ENCODE results near the gene HDAC4.
A peak's percentile ranks its signal among the peaks of the same experiment; 100 is the strongest.

HDAC4 gene

DNA sequence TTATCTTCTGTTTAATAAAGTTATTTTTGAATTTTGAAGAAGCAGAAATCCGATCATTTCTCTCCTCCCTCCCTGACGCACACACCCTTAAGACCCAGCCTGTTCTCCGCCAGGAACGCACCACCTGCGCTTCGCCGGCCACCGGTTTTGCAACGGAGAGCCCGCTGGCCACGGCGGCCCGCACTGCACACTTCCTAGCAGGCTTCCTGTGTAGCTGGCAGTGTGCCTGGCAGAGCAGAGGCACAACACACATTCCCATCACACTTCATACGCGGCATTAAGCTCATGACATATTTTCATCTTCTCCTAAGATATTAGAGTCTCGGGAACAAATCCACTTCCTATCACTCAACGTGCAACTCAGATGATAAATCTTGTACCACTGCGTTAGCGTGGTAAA lies 148.0 kb downstream of the HDAC4 start:
- no peaks in the 10 kb centered on the region for H3K27me3 ChIP-seq (replicated peaks)
- no peak overlapping the region for H3K27ac ChIP-seq
- no peak for DNase-seq
- H3K36me3 ChIP-seq (replicated peaks): no peaks in the 10 kb centered on the region
- H3K4me3 ChIP-seq (ENCODE audit: low read depth, low read length): no peak overlapping the region
- in situ Hi-C loops (cut with HindIII; ENCODE audit: low pct_ligation_motif_present, low sequenced_read_pairs): no loop called here
- TF ChIP-seq, protein P1, sequence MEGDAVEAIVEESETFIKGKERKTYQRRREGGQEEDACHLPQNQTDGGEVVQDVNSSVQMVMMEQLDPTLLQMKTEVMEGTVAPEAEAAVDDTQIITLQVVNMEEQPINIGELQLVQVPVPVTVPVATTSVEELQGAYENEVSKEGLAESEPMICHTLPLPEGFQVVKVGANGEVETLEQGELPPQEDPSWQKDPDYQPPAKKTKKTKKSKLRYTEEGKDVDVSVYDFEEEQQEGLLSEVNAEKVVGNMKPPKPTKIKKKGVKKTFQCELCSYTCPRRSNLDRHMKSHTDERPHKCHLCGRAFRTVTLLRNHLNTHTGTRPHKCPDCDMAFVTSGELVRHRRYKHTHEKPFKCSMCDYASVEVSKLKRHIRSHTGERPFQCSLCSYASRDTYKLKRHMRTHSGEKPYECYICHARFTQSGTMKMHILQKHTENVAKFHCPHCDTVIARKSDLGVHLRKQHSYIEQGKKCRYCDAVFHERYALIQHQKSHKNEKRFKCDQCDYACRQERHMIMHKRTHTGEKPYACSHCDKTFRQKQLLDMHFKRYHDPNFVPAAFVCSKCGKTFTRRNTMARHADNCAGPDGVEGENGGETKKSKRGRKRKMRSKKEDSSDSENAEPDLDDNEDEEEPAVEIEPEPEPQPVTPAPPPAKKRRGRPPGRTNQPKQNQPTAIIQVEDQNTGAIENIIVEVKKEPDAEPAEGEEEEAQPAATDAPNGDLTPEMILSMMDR (IDR thresholded peaks at IDR 0.05; ENCODE audit: low read depth, low read length, missing control alignments): no peak

DNA sequence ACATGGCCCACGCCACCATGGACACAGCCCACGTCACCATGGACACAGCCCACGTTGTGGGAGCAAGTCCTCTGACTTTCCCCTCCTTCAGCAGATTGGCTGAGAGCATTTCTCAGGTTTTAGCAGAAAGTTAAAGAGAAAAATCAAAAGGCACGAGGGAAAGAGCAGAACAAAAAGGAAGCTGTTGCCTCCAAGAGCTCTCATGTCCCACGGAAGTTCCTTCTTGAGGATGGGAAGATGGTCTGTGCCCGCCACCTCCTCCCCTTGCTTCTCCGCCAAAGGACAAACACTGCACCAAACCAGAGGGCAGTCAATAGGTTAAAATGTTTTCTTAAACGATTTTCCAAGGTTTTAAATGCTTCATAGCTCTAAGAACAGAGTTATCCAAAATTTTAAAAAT lies 148.4 kb downstream of the HDAC4 start:
- Histone ChIP-seq H3K4me3 (ENCODE audit: low read depth, low read length) (no peak overlapping the region), H3K36me3 (replicated peaks) (no peaks in the 10 kb centered on the region), H3K27me3 (replicated peaks) (no peaks in the 10 kb centered on the region), H3K27ac (no peak overlapping the region)
- TF ChIP-seq, protein P1 (IDR thresholded peaks at IDR 0.05; ENCODE audit: low read depth, low read length, missing control alignments): no peak
- DNase-seq: no peak
- in situ Hi-C loops (cut with HindIII; ENCODE audit: low pct_ligation_motif_present, low sequenced_read_pairs): no loop called here

DNA sequence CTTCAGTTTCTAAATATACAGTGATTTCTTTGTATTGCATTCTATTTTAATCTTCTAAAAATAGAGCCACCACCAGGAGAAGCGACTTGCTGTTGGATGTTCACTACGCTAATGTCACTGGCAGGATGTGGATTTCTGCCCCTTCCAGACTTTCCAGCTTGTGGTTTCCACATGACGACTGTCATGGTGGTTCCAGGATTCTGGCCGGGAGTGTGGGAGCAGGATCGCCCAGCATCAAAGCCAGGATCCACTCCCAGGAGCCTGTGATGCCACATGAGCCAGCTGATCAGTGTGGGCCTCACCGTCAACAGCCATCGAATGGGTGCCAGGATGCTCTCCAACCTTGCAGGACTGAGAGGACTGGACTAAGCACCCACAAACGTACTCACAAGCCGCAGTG lies 148.8 kb downstream of the HDAC4 start:
- Histone ChIP-seq H3K27me3 (replicated peaks) (no peaks in the 10 kb centered on the region), H3K27ac (no peak overlapping the region), H3K4me3 (ENCODE audit: low read depth, low read length) (no peak overlapping the region), H3K36me3 (replicated peaks) (no peaks in the 10 kb centered on the region)
- no peak for DNase-seq
- TF ChIP-seq, protein P1 (IDR thresholded peaks at IDR 0.05; ENCODE audit: low read depth, low read length, missing control alignments): no peak
- in situ Hi-C loops (cut with HindIII; ENCODE audit: low pct_ligation_motif_present, low sequenced_read_pairs): no loop called here

DNA sequence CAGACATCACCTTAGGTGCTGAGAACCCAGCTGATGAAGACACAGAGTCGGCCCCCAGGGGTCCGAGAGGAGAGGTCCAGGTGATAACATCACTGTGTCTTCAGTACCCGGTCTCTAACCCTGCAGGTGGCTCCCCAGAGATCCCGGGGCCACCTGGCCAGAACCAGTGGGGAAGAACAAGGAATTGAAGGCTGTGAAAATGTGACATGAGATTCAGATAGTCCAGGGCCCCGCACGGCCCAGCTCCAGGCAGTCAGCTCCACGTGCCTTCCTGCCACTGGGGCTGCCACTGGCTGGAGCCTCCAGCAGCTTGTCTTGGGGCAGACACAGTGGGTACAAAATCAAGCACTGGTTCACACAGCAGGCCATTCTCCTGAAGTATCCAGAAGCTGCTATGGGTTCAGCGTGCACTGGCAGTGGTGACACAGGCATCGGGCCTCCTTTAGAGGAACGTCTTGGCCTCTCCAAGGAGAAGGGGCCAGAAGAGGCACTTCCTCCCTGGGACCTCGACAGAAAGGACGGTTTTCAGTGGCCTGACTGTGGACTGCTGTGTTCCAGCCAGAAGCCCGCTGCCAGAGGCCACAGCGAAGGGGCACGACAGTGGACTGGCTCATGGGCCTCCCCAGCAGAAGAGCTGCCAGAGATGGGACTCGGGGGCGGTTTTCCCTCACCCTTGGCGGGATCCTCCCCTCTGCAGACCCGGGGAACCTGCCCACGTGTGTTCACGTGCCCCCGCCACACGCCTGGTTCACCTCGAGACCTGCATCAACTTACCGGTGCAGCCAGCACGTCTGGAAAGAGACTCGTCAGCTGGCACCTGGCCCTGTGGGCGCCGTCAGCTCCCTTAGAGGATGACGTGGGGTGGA lies 150.4 kb downstream of the HDAC4 start:
- Histone ChIP-seq H3K27ac (no peak overlapping the region), H3K36me3 (replicated peaks) (no peaks in the 10 kb centered on the region), H3K4me3 (ENCODE audit: low read depth, low read length) (no peak overlapping the region), H3K27me3 (replicated peaks) (no peaks in the 10 kb centered on the region)
- in situ Hi-C loops (cut with HindIII; ENCODE audit: low pct_ligation_motif_present, low sequenced_read_pairs): no loop called here
- no peak for DNase-seq
- TF ChIP-seq, protein P1 (IDR thresholded peaks at IDR 0.05; ENCODE audit: low read depth, low read length, missing control alignments): no peak

DNA sequence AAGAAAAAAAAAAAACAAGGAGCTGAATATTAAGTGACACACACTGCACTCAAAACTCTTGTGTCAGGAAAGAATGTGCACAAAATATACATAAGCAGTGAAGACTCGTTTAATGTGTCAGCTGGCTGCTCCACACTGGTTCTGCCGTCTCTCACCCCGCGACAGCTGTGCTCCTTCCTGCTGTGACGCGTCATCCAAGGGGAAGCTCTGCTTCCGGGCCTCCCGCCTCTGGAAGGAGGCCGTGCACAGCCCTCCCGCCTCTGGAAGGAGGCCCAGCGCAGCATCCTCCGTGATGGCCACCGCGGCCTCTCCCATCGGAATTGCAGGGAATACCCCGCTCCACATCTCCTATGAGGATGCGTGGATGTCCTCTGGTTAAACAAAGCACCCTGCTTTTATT lies 151.0 kb downstream of the HDAC4 start:
- no peak overlapping the region for H3K27ac ChIP-seq
- in situ Hi-C loops (cut with HindIII; ENCODE audit: low pct_ligation_motif_present, low sequenced_read_pairs): no loop called here
- TF ChIP-seq, protein P1 (IDR thresholded peaks at IDR 0.05; ENCODE audit: low read depth, low read length, missing control alignments): no peak

DNA sequence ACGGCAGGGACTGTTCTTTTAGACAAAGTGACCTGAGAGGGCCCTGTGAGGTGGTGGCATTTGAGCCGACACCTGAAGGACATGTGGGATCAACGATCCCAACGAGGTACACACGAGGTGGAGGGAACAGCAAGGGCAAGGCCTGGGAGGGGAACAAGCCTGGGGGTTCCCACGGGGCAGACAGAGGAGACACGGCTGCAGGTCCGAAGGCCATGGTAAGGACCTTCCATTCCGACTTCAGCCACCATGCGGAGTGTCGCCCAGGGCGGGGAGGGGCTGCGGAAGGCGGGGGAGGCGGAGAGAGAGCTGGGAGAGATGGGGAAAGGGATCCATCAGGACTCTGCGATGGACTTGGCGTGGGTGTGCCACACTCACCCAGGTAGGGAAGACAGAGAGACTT lies 151.8 kb downstream of the HDAC4 start:
- no peaks in the 10 kb centered on the region for H3K36me3 ChIP-seq (replicated peaks)
- TF ChIP-seq, protein P1 (IDR thresholded peaks at IDR 0.05; ENCODE audit: low read depth, low read length, missing control alignments): no peak
- in situ Hi-C loops (cut with HindIII; ENCODE audit: low pct_ligation_motif_present, low sequenced_read_pairs): no loop called here
- DNase-seq: no peak
- no peak overlapping the region for H3K27ac ChIP-seq
- no peaks in the 10 kb centered on the region for H3K27me3 ChIP-seq (replicated peaks)
- H3K4me3 ChIP-seq (ENCODE audit: low read depth, low read length): no peak overlapping the region

More for the DNA sequence above, 151.0 kb downstream of the HDAC4 start:
- Histone ChIP-seq H3K4me3 (ENCODE audit: low read depth, low read length) (no peak overlapping the region), H3K36me3 (replicated peaks) (no peaks in the 10 kb centered on the region), H3K27me3 (replicated peaks) (no peaks in the 10 kb centered on the region)
- peak; percentile 68 for DNase-seq
